SK-N-SH (cell line): ENCODE results near the gene APBB2. TPM values are rescaled to one million over a fixed set of nuclear protein-coding genes. Genes with fewer than 3 reads are reported as not detected.

ENCODE experiments used
- CTCF ChIA-PET: fragments of 300-600, 350-600 bp; formaldehyde crosslinking; extraction: SDS; loops from one replicate; lab custom pipeline; 2021; lab: Yijun Ruan, JAX
- POLR2A ChIA-PET: fragments of 350-600 bp; sonication (Branson Sonifier 250); formaldehyde crosslinking; extraction: SDS; loops from one replicate; lab custom pipeline; 2020; ENCODE audit warnings: antibody characterized with exemption, inconsistent platforms; lab: Yijun Ruan, JAX
- DNase-seq: peaks from one replicate; pipeline ENCODE4 v3.0.0; 2012
- H2AFZ ChIP-seq: fragments of 200-600 bp; sonication (generic); 2 replicates; pipeline ENCODE4 v1.8.1; 2016; ENCODE audit warnings: antibody characterized with exemption, mild to moderate bottlenecking, low read depth
- H3F3A ChIP-seq: fragments of 200-600 bp; sonication (generic); replicated peaks from 2 replicates; pipeline ENCODE3; 2016; ENCODE audit warnings: antibody characterized with exemption, mild to moderate bottlenecking; ENCODE audit not compliant: insufficient read depth
- H3K27ac ChIP-seq, 2 experiments: fragments of 200-500 bp in 1 of 2; fragments of 200-600 bp in 1 of 2; sonication (Bioruptor generic) in 1 of 2; sonication (generic), shearing (Covaris generic) in 1 of 2; 2 replicates each; pipeline versions ENCODE4 v1.5.1 to v1.6.1; 2014 to 2016; ENCODE audit warnings: low read depth in 2 of 2, inconsistent platforms in 1 of 2, low read length in 1 of 2, mild to moderate bottlenecking in 1 of 2, mixed read lengths in 1 of 2
- H3K27me3 ChIP-seq: fragments of 200-600 bp; sonication (generic), shearing (Covaris generic); 2 replicates; pipeline ENCODE4 v1.6.1; 2016; ENCODE audit warnings: mixed run types; ENCODE audit not compliant: insufficient read depth
- H3K36me3 ChIP-seq, 2 experiments: fragments of 200-500 bp in 1 of 2; fragments of 200-600 bp in 1 of 2; sonication (Bioruptor generic) in 1 of 2; sonication (generic) in 1 of 2; replicated peaks in 1 of 2; 2 replicates each; pipeline versions ENCODE3 to v1.5.1; 2014 to 2016; ENCODE audit warnings: low read length in 1 of 2, mild to moderate bottlenecking in 1 of 2; ENCODE audit not compliant: insufficient read depth in 2 of 2, control insufficient read depth in 1 of 2
- H3K4me1 ChIP-seq, 2 experiments: fragments of 200-500 bp in 1 of 2; fragments of 200-600 bp in 1 of 2; sonication (Bioruptor generic) in 1 of 2; sonication (generic), shearing (Covaris generic) in 1 of 2; 2 replicates each; pipeline versions ENCODE4 v1.5.1 to v1.6.1; 2014 to 2016; ENCODE audit warnings: low read depth in 1 of 2, low read length in 1 of 2, mixed run types in 1 of 2; ENCODE audit not compliant: insufficient read depth in 2 of 2, control insufficient read depth in 1 of 2
- H3K4me2 ChIP-seq: fragments of 200-600 bp; sonication (generic), shearing (Covaris generic); 2 replicates; pipeline ENCODE4 v1.6.1; 2017; ENCODE audit warnings: mixed run types
- H3K4me3 ChIP-seq, 2 experiments: fragments of 200-500 bp in 1 of 2; fragments of 200-600 bp in 1 of 2; sonication (Bioruptor generic) in 1 of 2; sonication (generic), shearing (Covaris generic) in 1 of 2; 2 replicates each; pipeline versions ENCODE4 v1.5.1 to v1.8.1; 2014 to 2016; ENCODE audit warnings: low read depth in 2 of 2, inconsistent platforms in 1 of 2, low read length in 1 of 2, mild to moderate bottlenecking in 1 of 2, mixed read lengths in 1 of 2, moderate library complexity in 1 of 2
- H3K79me2 ChIP-seq: fragments of 200-600 bp; sonication (generic); 2 replicates; pipeline ENCODE4 v1.8.1; 2017; ENCODE audit warnings: mild to moderate bottlenecking; ENCODE audit not compliant: insufficient read depth
- H3K9ac ChIP-seq: fragments of 200-600 bp; sonication (generic); 2 replicates; pipeline ENCODE4 v1.6.1; 2017; ENCODE audit warnings: mixed run types
- H3K9me2 ChIP-seq: fragments of 200-600 bp; sonication (generic); 2 replicates; pipeline ENCODE4 v1.6.1; 2017; ENCODE audit warnings: mixed run types
- H3K9me3 ChIP-seq: fragments of 200-600 bp; sonication (generic); 2 replicates; pipeline ENCODE4 v1.6.1; 2017; ENCODE audit warnings: mixed run types, mild to moderate bottlenecking, moderate library complexity
- H4K20me1 ChIP-seq: fragments of 200-600 bp; sonication (generic); 2 replicates; pipeline ENCODE4 v1.6.1; 2017; ENCODE audit warnings: mild to moderate bottlenecking, mixed run types; ENCODE audit not compliant: insufficient read depth
- CTCF ChIP-seq: fragments of 200-600 bp; sonication (generic); IDR thresholded peaks from 2 replicates; pipeline ENCODE4 v1.6.1; 2017; ENCODE audit warnings: antibody characterized with exemption, mild to moderate bottlenecking, moderate library complexity
- EZH2phosphoT487 ChIP-seq: fragments of 200-600 bp; sonication (generic); IDR thresholded peaks from 2 replicates; pipeline ENCODE4 v1.6.1; 2017; ENCODE audit warnings: low read depth, mixed run types, mild to moderate bottlenecking, antibody characterized with exemption, moderate library complexity, borderline replicate concordance
- FOXM1 ChIP-seq: IDR thresholded peaks from 2 replicates; pipeline ENCODE4 v1.4.0; 2012; ENCODE audit warnings: low read depth, mild to moderate bottlenecking
- JUND ChIP-seq: IDR thresholded peaks from 2 replicates; pipeline ENCODE4 v1.4.0; 2012
- MAX ChIP-seq: IDR thresholded peaks from 2 replicates; pipeline ENCODE4 v1.4.0; 2012; ENCODE audit warnings: low read depth
- RAD21 ChIP-seq: IDR thresholded peaks from 2 replicates; pipeline ENCODE4 v1.6.1; 2012; ENCODE audit warnings: mild to moderate bottlenecking, low read length
- RCOR1 ChIP-seq: fragments of 150-350 bp; IDR thresholded peaks from 2 replicates; pipeline ENCODE4 v1.6.1; 2017; ENCODE audit warnings: antibody characterized with exemption, low read length
- RFX5 ChIP-seq: IDR thresholded peaks from 2 replicates; pipeline ENCODE4 v1.6.1; 2012; ENCODE audit warnings: mild to moderate bottlenecking, improper control_type of control experiment, low read length
- SMC3 ChIP-seq: IDR thresholded peaks from 2 replicates; pipeline ENCODE4 v1.6.1; 2012; ENCODE audit warnings: low read depth, low read length, improper control_type of control experiment
- TEAD4 ChIP-seq: IDR thresholded peaks from 2 replicates; pipeline ENCODE4 v1.4.0; 2012; ENCODE audit warnings: mild to moderate bottlenecking, borderline replicate concordance; ENCODE audit not compliant: insufficient read depth
- WGBS: methylation state at CpG from one replicate; pipeline ENCODE4 v1.1.6; 2017; ENCODE audit warnings: low lambda C conversion rate; 5-methylcytosine and 5-hydroxymethylcytosine counted together
- polyA plus RNA-seq, 3 experiments: library from polyadenylated mRNA; depleted of rRNA; stranded (reverse); fragments of >200 nt; gene quantifications; 2 replicates each; pipeline ENCODE4 v1.2.3, GENCODE V29; 2012
- TF ChIP-seq, protein P1 (sequence below): IDR thresholded peaks from 2 replicates; pipeline ENCODE4 v1.6.1; 2012; ENCODE audit warnings: mild to moderate bottlenecking, low read depth, low read length, moderate library complexity

Gene APBB2
- polyA plus RNA-seq, 1 of the 3 experiments (the other 2 are of a cell fraction) = 49.8 TPM

GRCh38 chr4:40984051-40984450, 230.3 kb downstream of the APBB2 start:
- Histone ChIP-seq H3K9me2 (no peaks in the 10 kb centered on the region), H3K9ac (no peak overlapping the region), H3K27ac (no peak overlapping the region), H2AFZ (no peak overlapping the region), H3K4me3 (no peak overlapping the region), H4K20me1 (no peaks in the 10 kb centered on the region), H3K9me3 (no peaks in the 10 kb centered on the region), H3K4me1 (peaks cover 0 to 6% of the 10 kb centered on the region in 2 experiments; a peak in 2 of 4 replicates), H3F3A (peaks cover 7% of the 10 kb centered on the region), H3K36me3 (peaks cover 0 to 26% of the 10 kb centered on the region in 2 experiments), H3K27me3 (no peaks in the 10 kb centered on the region), H3K79me2 (peaks cover 71% of the 10 kb centered on the region; the same call in 1 of the 2 replicates), H3K4me2 (no peak overlapping the region)
- DNase-seq = no peak
- TF ChIP-seq RFX5 (no peak), FOXM1 (no peak)
- POLR2A ChIA-PET = no interaction called here
- CTCF ChIA-PET = interaction anchor here (1.1 to 3.0 kb wide), 3 partner anchors 8 to 231 kb away, joined by 3 to 22 read pairs (median 6); partner anchors contain the start of gene APBB2
- WGBS = 78% methylated on average over 4 of the region's 4 CpGs

DNA sequence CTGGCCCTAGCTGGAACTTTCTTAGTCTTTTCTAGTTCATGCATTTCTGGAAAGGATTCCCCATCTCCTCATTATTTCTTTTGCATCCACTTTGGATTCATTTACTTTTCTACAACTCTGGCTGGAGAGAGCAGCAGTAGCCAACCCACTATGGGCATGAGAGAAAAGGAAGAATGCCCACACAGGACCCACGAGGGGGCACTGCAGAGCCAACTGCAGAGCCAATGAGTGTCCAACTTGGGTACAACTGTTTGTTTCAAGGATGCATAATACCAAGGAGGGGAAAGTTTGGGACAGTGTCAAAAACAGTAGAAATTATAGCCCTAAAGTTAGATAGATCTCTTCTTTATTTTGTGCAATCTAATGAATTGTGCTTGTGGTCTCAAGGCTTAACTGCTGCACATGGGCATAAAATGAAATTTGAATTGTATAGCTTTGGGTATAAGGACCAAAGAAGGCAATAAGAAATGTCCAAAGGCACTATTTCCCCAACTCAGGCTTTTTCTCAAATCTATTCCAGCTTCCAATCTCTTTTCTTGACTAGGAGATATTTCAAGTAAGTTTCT, 233.9 kb downstream of the APBB2 start:
- TF ChIP-seq, protein P1, sequence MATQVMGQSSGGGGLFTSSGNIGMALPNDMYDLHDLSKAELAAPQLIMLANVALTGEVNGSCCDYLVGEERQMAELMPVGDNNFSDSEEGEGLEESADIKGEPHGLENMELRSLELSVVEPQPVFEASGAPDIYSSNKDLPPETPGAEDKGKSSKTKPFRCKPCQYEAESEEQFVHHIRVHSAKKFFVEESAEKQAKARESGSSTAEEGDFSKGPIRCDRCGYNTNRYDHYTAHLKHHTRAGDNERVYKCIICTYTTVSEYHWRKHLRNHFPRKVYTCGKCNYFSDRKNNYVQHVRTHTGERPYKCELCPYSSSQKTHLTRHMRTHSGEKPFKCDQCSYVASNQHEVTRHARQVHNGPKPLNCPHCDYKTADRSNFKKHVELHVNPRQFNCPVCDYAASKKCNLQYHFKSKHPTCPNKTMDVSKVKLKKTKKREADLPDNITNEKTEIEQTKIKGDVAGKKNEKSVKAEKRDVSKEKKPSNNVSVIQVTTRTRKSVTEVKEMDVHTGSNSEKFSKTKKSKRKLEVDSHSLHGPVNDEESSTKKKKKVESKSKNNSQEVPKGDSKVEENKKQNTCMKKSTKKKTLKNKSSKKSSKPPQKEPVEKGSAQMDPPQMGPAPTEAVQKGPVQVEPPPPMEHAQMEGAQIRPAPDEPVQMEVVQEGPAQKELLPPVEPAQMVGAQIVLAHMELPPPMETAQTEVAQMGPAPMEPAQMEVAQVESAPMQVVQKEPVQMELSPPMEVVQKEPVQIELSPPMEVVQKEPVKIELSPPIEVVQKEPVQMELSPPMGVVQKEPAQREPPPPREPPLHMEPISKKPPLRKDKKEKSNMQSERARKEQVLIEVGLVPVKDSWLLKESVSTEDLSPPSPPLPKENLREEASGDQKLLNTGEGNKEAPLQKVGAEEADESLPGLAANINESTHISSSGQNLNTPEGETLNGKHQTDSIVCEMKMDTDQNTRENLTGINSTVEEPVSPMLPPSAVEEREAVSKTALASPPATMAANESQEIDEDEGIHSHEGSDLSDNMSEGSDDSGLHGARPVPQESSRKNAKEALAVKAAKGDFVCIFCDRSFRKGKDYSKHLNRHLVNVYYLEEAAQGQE = no peak
- TF ChIP-seq CTCF = peak; percentile 34; the same call in 1 of the 2 replicates
- TF ChIP-seq MAX = no peak
- peak; percentile 55 for TF ChIP-seq RAD21
- TF ChIP-seq TEAD4 = no peak
- no peak for TF ChIP-seq EZH2phosphoT487
- TF ChIP-seq RCOR1 = no peak
- TF ChIP-seq RFX5 = no peak
- no peak for TF ChIP-seq JUND
- peak; percentile 33 for TF ChIP-seq SMC3
- H3K4me1 ChIP-seq = peaks cover 0 to 10% of the 10 kb centered on the region in 2 experiments; a peak in 2 of 4 replicates
- POLR2A ChIA-PET = no interaction called here
- H3K79me2 ChIP-seq = peaks cover 69% of the 10 kb centered on the region
- CTCF ChIA-PET = interaction anchor here (1.0 to 10.9 kb wide), 9 partner anchors 10 to 233 kb away, joined by 3 to 155 read pairs (median 4); partner anchors contain the start of gene APBB2
- H3K4me2 ChIP-seq = no peak overlapping the region
- no peak overlapping the region for H3K27ac ChIP-seq
- H3F3A ChIP-seq = peaks cover 7% of the 10 kb centered on the region
- no peaks in the 10 kb centered on the region for H3K27me3 ChIP-seq
- H3K9ac ChIP-seq = no peak overlapping the region
- H2AFZ ChIP-seq = no peak overlapping the region
- WGBS = 36% methylated on average over 1 of the region's 1 CpG
- H3K9me2 ChIP-seq = no peaks in the 10 kb centered on the region
- no peak overlapping the region for H3K4me3 ChIP-seq
- no peaks in the 10 kb centered on the region for H4K20me1 ChIP-seq
- H3K9me3 ChIP-seq = no peaks in the 10 kb centered on the region
- DNase-seq = no peak
- H3K36me3 ChIP-seq = peaks cover 0 to 26% of the 10 kb centered on the region in 2 experiments
